GM19099 (cell line): ENCODE measurements around the gene PTGFR.

Experiments
- POLR2A ChIP-seq: IDR thresholded peaks from 3 replicates; pipeline ENCODE4 v1.6.1; 2011; ENCODE audit warnings: low read depth; ENCODE audit not compliant: insufficient read length; ENCODE audit errors: extremely low read depth

Gene PTGFR

DNA sequence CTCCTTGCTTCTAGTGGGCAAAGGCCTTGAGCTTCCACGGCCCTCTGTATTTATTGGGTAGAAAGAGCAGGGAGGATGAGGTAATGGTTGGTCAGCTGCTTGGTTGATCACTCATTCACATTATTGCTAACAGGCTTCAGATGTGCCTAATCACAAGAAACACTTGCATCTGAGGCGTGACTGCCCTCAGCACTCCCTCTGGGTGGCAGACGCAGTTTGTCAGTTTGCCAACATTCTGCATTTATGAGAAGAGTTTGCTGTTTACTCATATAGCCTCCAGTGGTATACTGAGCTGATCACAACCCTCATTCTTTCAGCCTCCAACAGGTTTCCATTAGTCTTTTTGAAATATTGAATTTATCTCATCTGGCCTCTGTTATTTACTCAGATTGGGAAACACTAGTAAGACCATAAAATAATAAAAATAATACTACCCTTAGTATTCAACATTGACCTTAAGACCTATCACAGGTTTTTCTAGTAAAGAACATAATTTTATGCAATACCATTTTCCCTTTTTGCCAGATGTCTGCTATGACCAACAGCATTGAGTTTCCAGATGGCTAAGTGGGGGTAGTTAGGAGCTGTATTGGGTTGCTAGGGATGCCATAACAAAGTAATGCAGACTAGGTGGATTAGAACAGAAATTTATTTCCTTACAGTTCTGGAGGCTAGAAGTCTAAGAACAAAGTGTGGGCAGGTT lies 53.3 kb downstream of the PTGFR start:
- no peak for TF ChIP-seq POLR2A

DNA sequence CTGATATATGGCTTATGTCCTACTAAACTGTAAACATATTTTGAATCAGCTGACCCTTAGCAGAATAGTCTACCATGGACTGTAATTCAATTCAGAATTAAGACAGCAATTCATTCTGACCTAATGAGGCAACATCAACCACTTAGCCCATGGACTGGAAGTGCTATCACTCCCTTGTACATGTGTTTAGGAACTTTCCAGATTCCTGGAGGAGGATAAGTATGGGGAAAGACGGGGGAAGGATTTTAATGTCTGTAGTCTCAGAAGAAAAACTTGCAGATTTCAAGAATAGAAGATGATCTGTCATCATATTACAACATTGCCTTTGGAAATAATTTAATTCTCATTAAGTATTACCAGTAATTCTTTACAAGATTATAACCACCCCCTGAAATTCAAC lies 56.3 kb downstream of the PTGFR start:
- TF ChIP-seq POLR2A: no peak

DNA sequence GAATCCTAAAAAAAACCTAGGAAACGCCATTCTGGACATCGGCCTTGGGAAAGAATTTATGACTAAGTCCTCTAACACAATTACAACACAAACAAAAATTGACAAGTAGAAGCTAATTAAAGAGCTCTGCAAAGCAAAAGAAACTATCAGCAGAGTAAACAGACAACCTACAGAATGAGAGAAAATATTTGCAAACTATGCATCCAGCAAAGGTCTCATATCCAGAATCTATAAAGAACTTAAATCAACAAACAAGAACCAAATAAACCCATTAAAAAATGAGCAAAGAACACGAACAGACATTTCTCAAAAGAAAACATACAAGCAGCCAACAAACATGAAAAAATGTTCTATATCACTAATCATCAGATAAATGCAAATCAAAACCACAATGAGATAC lies 58.6 kb downstream of the PTGFR start:
- no peak for TF ChIP-seq POLR2A

DNA sequence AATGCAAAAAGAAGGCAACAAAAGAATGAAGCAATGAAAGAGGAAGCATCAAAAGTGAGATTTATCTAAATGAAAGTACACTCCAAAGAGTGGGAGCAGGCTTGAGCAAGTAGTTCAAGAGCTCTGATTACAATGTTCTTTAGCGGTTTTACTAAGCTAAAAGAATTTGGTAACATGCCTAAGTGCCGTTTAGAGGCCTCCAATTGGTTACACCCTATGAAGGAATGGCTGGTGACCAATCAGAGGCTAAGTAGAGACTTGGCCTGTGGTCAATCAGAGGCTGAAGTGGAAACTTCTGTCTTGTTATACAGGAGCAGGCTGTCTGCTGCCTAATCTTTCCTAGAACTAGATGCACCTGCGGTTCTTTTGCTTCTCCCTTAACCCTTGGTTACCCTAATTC lies 59.1 kb downstream of the PTGFR start:
- TF ChIP-seq POLR2A: no peak

DNA sequence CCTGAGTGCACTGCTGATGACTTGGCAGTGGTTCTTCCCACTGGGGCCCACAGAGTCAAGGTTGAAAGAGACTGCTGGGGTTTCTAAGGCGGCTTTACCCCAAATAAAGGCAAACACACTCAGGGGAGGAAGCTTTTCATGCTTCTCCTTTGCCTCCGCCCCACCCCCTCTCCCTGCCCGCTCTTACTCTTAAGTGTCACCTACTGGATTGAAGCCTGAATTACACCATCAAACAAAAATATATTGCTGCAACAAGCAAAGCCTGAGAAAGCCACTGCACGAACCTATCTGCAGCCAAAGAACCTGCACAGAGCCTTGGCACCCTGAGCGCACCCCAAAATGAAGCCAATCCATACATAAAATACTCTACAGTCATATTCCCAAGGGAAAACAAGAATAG lies 63.1 kb downstream of the PTGFR start:
- TF ChIP-seq POLR2A: no peak

DNA sequence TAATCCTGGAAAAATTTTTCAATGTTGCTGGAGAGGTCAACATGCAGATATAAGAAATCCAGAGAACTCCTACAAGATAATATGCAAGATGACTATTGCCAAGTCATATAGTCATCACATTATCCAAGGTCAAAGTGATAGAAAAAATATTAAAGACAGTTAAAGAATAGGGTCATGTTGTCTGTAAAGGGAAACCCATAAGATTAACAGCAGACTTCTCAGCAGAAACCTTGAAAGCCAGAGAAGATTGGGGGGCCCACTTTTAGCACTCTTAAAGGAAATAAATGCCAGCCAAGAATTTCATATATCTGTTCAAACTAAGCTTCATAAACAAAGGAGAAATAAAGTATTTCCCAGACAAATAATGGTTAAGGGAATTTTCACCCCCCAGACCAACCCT lies 64.1 kb downstream of the PTGFR start:
- TF ChIP-seq POLR2A: no peak

DNA sequence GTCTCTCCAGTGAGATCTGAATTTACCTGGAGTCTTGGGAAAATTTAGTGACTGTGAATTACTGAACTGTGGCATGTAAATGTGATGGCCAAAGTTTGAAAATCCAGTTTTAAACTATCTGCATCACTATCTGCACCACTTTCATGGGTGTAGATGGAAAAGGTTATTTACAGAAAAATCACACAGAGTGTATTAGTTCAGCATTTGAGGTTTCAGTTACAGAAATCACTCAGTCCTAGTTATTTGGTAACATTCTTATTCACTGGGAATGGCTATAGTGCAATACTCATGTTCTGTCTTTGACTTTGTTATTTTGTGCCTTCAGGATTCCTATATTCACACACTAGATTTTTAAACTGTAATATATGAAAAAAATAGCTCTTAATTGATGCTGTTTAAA lies 68.9 kb downstream of the PTGFR start:
- TF ChIP-seq POLR2A: no peak

DNA sequence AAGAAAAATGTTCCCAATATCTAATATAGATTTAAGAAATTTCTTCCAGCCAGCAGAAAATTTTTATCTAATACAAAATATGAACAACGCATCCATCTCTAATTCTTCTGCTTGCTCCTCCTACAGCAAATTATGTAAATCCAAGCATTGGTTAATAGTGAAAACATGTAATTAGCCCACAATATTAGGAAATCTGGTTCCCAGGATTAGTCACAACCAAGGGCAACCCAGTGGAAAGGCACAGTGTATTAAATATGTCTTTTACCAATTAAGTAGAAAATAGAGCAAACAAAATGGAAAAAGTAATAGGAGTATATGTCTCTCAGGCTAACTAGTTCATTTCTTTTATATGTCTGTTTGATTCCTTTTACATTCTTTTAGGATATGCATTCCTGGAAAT lies 70.0 kb downstream of the PTGFR start:
- no peak for TF ChIP-seq POLR2A

DNA sequence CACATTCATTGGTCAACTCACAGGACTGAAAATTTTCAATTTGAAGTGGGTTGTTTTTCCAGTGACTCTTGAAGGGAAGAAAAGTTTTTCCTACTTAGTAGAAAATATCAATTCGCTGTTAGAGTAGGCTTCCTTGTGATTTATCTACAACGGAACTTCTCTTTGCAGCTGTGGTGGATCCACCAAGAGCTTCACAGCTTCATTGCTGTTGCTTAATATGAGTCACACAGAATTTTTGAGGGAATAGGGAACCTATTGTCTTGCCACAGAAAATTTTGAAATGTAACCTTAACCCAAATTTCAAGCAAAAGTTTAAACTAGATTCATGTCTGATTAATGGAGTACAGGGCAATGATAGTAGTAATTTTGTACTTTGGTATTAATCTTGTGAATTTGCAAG lies 71.1 kb downstream of the PTGFR start:
- TF ChIP-seq POLR2A: no peak

DNA sequence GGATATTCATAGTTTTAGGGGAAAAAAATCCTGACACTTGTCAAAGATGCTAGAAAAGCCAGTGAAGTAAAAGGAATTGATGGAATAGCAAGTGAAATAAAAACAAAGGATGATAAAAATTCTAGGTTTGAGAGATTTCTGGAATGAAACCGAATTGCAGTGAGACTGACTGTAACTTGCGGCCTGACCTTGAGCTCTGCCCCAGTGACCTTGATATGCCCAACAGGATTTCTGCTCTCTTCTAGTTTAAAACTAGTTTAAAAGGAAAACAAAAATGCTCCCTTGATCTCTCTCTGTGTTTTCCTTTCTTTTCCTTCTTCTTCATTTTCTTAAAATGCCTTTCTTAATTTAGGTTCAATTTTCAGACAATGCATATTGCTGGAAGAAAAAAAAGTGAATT lies 74.6 kb downstream of the PTGFR start:
- no peak for TF ChIP-seq POLR2A

DNA sequence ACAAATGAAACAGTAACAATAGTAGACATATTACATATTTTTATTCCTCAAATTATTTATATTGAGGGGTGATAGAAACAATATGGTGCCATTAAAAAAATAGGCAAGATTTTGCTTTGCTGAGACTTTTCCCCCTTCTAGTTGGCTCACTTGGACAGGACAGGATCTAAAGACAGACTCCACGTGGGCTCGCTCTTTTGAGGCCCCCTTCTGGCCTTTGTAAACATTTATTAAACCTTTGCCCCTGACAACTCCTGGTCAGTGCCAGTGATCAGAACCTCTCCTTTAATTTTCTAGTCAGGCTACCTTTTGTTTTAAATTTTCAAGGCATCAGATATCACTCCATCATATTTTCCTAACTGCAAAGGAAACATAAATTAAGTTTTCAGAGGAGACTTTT lies 79.8 kb downstream of the PTGFR start:
- no peak for TF ChIP-seq POLR2A

DNA sequence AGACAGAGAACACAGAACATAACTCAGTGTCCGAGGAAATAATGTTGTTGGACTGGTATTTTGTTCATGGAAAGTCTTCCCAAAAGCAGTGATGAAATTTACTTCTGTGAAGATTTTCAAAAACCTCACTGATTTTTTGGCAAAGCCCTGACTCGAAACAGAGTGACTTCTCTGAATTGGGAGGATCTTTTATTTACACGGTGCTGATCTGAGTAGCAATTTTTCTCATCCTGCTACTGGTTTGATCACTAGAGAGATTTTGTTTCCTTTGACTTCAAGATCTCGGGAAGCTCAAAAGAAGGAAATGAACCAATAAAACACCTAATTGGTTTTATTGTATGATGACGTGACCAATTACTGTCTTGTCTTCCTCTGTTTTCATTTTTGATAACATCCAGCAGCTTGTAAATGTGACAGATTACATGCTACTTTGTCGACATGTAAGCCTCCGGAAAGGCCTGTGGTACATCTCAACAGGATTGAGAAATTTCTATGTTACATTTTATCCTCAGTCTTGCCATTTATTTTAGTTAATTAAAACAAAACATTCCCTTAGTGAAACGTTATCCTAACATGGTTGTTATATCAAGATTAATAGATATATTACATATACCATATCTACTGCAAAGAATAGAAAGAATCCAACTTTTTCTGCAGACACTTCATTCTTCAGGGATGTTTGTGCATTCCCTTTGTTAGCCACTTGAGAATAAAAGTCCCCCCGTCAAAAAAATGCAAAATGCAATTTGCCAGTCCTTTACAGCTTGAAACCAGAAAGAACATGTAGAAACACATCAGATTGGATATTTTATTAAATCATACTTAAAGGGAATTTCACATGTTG lies 86.7 kb downstream of the PTGFR start:
- no peak for TF ChIP-seq POLR2A

DNA sequence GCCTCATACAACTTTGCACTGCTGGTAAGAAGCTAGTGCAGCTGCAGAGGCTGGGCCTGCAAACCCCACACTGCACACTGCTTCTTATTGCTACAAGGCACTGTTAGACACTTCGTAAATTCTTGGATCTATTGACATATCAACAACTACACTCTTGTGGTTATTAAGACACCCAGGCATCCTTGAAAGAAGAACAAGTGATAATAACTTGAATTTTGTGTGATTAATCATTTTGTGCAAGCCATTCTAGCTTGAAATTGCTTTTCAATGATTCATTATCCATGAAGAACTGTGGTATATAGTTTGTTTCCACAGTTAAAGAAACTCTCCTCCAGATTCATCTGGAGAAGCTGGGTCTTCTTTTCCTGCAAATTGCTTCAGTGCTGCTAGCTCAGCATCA lies 95.8 kb downstream of the PTGFR start:
- TF ChIP-seq POLR2A: no peak

DNA sequence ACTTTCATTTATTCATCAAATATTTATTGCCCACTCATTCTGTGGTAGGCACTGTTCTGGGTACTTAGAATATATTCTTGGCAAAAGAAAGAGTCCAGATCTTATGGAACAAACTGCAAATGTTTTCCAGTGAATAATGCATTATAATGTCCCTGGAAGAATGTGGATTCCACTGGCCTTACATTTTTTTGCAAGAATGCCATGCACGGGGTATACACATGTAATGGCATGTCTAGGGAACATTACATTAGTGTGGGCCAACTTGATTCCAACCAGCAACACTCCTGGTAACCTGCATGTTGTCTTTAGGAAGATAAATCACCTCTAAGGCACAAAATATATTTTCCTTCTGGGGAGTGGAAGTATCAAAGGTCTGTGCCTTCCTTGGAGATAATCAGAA lies 96.4 kb downstream of the PTGFR start:
- TF ChIP-seq POLR2A: no peak
